Fibroblast of the aortic adventitia (primary cell): ENCODE measurements around the gene GPD2. TPM values are rescaled to one million over a fixed set of nuclear protein-coding genes. Genes with fewer than 3 reads are reported as not detected.

Experiments used
- DNase-seq: peaks from one replicate; pipeline ENCODE4 v3.0.0-alpha.2; 2010; ENCODE audit warnings: low read depth
- H3K4me3 ChIP-seq: 2 replicates; pipeline ENCODE4 v1.5.1; 2011; ENCODE audit warnings: low read depth, mild to moderate bottlenecking, control low read depth, low read length, moderate library complexity
- total RNA-seq: library from RNA; depleted of rRNA; stranded (reverse); fragments of >200 nt; gene quantifications from 2 replicates; pipeline ENCODE4 v1.2.3, GENCODE V29; 2012; ENCODE audit warnings: low replicate concordance
- TF ChIP-seq, protein P1 (sequence below): IDR thresholded peaks from 2 replicates; pipeline ENCODE4 v1.5.1; 2011; ENCODE audit warnings: mild to moderate bottlenecking, low read length, control low read depth, inconsistent platforms; ENCODE audit not compliant: insufficient read depth

GPD2 gene
- total RNA-seq, 1 donor = 89.7 TPM

DNA sequence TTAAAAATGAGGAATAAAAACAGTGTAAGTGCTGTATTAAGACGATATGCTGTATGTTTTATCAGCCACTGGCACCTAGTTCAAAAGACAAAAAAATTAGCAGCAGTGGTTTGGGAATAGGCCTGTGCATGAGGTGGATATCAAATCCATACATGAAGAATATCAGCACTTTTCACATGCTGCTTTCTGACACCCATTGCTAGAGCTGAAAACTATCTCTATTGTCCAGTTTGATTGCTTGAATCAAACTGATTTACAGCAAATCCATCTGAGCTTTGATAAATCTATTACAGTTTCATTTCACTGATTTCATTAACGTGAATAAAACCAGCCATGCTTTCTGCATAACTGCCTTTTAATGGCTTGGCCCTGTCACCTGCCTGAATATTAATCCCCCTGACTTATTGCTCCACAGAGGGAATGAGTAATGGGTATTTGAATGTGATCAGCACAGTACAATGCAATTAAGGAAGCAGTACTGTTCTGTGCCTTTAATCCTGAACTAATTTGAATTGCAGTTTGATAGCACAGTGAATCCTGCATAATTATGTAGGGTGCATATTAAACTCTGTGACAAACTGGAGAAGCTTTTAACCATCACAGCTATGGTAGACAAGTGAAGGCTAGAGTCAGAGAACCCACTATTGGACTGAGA, 154.0 kb downstream of the GPD2 start:
- TF ChIP-seq, protein P1, sequence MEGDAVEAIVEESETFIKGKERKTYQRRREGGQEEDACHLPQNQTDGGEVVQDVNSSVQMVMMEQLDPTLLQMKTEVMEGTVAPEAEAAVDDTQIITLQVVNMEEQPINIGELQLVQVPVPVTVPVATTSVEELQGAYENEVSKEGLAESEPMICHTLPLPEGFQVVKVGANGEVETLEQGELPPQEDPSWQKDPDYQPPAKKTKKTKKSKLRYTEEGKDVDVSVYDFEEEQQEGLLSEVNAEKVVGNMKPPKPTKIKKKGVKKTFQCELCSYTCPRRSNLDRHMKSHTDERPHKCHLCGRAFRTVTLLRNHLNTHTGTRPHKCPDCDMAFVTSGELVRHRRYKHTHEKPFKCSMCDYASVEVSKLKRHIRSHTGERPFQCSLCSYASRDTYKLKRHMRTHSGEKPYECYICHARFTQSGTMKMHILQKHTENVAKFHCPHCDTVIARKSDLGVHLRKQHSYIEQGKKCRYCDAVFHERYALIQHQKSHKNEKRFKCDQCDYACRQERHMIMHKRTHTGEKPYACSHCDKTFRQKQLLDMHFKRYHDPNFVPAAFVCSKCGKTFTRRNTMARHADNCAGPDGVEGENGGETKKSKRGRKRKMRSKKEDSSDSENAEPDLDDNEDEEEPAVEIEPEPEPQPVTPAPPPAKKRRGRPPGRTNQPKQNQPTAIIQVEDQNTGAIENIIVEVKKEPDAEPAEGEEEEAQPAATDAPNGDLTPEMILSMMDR = no peak
- no peak for DNase-seq

DNA sequence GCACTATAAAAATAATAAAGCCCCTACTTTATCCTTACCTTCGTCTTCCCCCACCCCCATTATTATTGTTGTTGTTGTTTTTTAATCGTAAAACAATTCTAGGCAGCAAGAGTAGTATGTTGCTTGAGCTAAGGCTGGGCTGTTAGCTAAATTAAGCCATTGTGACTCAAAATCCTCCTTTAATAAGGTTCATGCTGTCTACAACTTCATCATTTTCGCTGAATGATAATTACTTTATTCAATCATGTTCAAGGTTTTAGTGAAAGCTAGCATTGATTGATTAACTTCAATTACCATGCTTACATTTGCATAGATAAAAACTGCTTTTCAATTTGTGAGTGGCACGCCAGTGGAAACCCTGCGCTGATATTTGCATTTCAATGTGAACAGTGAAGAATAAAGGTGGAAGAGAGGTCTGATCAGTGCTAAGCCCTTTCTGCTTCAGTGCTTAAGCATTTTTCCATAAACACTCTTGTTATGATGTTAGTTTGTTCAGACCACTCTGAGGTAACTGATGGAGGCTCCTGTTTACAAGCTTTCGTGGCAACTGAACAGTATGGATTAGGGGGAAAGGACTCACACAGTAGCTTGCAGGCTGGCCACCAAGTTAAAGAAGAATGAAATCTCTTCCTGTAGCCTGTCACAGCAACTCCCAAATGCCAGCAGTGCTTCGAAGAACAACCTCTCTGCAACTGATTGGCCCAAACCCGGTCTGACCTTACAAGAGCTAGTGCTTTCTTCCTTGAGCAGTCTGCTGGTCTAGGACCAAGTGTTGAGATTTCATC, 156.8 kb downstream of the GPD2 start:
- TF ChIP-seq, protein P1 = no peak
- no peak for DNase-seq
- no peak overlapping the region for H3K4me3 ChIP-seq

More for the DNA sequence above, 154.0 kb downstream of the GPD2 start:
- no peak overlapping the region for H3K4me3 ChIP-seq

- no peak for DNase-seq
- TF ChIP-seq, protein P1 = no peak
- no peak overlapping the region for H3K4me3 ChIP-seq
Observed at GRCh38 chr2:156593594-156593921, 157.4 kb downstream of the GPD2 start.

DNA sequence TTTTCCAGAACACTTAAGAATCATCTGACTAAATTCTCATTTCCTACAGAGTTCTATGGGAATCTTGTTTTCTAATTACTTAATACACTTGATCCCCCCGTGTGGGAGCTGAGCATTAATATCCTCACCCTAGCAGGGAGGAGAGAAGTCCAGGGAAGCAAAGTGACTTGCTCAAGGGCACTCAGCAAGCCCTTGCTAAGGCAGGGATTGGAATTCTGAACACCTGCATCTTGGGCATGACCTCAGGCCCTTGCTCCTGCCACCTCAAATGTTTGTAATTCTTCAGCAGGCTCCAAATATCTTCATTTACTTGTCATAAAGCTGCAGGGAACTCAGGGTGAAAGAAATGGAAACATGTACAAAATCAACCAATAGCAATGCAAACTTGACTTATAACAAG, 162.4 kb downstream of the GPD2 start:
- TF ChIP-seq, protein P1 = no peak
- no peak overlapping the region for H3K4me3 ChIP-seq

GRCh38 chr2:156600196-156600595, 164.0 kb downstream of the GPD2 start:
- TF ChIP-seq, protein P1 = no peak
- H3K4me3 ChIP-seq = no peak overlapping the region
- no peak for DNase-seq

More for the DNA sequence above, 162.4 kb downstream of the GPD2 start:
- DNase-seq = no peak

- H3K4me3 ChIP-seq = no peak overlapping the region
- TF ChIP-seq, protein P1 = no peak
- DNase-seq = peak; percentile 5
Observed at GRCh38 chr2:156601855-156602551, 165.8 kb downstream of the GPD2 start.
